ENCODE results near the gene EPB41L5. TPM values are rescaled to one million over a fixed set of nuclear protein-coding genes. Genes with fewer than 3 reads are reported as not detected.
A peak's percentile ranks its signal among the peaks of the same experiment; 100 is the strongest.

The EPB41L5 gene
- total RNA-seq, 1 donor from 2014 or later = 13.3 TPM

DNA sequence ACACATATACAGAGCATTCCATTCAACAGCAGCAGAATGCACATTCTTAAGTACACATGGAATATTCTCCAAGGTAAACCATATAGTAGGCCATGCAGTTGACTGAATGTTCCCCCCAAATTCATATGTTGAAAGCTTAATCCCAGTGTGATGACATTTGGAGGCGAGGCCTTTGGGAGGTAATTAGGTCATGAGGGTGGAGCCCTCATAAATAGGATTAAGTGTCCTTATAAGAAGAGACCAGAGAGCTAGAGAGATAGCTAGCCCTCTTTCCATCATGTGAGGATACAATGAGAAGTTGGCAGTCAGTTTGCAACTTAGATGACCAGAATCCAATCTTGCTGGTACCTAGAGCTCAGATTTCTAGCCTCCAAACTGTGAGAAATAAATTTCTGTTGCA is 182.7 kb downstream of the EPB41L5 start:
- DNase-seq (ENCODE audit: low spot score) = no peak

DNA sequence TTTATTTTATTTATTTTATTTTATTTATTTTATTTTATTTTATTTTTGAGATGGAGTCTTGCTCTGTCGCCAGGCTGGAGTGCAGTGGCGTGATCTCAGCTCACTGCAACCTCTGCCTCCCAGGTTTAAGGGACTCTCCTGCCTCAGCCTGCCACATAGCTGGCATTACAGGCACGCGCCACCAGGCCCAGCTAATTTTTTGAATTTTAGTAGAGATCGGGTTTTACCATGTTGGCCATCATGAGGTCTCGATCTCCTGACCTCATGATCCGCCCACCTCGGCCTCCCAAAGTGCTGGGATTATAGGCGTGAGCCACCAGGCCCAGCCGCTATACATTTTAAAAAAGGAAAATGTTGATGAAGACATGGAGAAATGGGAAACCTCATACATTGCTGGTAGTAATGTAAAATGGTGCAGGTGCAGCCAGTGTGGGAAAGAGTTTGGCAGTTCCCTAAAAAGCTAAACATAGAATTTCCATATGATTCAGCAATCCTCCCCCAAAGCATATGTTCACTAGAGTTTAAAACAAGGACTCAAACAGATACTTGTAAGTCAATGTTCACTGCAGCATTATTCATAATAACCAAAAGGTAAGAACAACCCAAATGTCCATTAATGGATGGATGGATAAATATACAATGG is 187.1 kb downstream of the EPB41L5 start:
- DNase-seq (ENCODE audit: low spot score) = peak; percentile 57

GRCh38 chr2:120203251-120204021 is 190.6 kb downstream of the EPB41L5 start:
- peak; percentile 68 for DNase-seq (ENCODE audit: low spot score)

DNA sequence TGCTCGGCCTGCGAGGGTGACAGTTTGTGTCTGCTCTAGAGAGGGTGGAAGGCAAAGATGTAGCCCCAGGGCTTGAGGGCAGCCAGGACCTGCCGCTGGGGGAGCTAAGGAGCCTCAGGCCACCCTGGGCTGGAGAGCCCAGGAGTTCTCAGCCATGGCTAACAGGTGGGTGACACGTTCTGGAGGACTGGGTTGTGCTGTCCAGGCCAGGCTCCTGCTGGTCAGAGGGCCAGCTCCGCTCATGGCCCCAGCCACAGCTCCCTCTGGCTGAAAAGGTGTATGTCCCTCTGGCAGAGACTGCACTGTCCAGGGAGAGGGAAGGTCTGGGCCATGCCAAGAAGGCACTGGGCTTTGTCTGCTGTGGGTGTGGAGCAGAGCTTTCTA is 191.1 kb downstream of the EPB41L5 start:
- no peak for DNase-seq (ENCODE audit: low spot score)

DNA sequence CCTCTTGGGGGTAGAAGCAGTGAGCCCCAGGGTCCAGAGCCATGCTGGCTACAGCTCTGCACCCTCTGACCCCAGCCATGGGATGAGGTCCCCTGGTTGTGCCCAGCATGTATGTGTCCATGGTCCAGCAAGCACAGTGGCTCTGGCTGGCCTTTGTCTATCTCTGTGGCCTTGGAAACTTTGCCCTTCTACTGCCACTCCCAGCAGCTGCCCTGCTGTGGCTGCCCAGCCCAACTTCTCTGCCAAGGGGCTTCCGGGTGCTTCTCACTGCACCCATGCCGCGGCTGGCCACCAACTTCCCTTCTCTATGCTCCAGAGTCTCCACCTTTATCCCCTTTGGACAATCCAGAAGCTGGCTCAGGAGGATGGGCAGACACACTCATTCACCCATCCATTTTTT is 191.5 kb downstream of the EPB41L5 start:
- no peak for DNase-seq (ENCODE audit: low spot score)

- no peak for DNase-seq (ENCODE audit: low spot score)
Measured at GRCh38 chr2:120204945-120205670, 192.2 kb downstream of the EPB41L5 start.

- no peak for DNase-seq (ENCODE audit: low spot score)
Measured at GRCh38 chr2:120206022-120206581, 193.2 kb downstream of the EPB41L5 start.

- DNase-seq (ENCODE audit: low spot score) = no peak
Measured at GRCh38 chr2:120208381-120209353, 195.8 kb downstream of the EPB41L5 start.

DNA sequence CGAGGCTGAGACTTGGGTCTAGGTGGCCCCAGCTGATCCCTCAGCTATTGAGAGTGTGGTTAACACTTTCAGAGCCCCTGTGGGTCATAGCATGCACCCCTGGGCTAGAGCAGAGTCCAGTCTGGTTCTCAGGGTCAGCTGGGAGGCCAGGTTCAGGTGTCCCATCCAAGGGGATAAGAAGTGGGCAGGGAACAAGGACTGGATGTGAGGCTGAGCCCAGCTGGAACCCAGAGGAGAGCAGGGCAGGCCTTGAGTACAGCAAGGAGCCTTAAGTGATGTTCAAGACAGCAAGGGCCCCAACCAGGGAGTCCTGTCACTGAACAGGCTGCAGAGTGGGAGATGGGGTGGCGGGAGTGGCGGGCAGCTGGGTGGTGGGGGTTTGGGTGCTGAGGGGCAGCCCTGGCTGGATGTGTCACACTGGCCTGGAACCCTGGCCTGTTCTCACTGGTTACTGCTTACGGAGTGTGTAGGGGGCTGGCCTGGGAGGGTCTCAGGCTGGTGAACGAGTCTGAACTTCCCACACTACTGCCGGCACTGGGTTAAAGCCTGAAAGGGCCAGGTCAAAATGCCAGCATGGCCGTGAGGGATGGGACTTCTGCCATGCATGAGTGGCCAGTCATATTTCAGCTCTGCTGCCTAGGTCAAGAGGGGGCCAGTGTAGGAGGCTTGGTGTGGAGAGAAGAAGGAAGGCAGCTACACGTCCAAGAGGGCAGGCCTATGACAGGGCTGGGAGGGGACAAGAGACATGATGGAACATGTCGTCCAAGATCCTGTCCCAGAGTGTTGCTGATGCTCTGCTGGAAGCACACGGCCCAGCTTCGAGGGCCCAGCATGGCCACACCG is 196.8 kb downstream of the EPB41L5 start:
- no peak for DNase-seq (ENCODE audit: low spot score)

DNA sequence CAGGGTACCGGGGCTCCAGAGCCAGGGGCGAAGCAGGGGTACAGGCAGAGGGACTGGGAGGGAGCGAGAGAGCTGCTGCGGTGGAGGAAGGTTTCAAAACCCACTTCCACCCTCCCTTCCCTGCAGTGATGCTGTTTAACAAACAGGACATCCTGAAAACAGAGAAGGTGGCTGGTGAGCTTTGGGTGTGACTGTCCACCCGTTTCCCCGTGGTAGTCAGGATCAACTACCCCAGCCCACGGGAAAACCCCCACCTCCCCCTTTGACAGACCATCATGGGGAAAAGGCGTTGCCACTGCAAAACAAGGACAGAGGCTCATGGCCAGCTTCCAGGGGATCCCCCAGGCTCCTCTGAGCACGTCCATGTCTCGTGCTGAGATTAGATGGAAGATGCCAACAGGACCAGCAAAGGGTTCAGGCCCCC is 197.4 kb downstream of the EPB41L5 start:
- no peak for DNase-seq (ENCODE audit: low spot score)

DNA sequence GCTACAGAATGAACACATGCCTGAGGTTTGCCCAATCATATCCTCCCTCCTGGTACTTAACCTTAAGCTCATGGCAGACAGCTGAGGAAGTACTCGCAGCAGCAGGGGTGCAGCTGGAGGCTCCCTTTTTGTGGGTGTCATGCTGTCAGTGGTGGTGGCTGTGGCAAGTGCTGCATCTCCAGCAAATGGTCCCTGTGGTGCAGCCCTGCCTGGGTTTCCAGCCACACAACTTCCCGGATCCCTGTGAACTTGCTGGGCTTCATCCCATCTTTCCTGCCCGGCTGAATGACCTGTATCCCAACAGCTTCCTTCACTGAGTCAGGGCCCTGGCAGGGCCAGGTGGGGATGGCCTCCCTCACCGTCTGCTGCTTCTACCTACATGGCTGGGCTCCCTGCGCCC is 205.3 kb downstream of the EPB41L5 start:
- peak; percentile 67 for DNase-seq (ENCODE audit: low spot score)

DNA sequence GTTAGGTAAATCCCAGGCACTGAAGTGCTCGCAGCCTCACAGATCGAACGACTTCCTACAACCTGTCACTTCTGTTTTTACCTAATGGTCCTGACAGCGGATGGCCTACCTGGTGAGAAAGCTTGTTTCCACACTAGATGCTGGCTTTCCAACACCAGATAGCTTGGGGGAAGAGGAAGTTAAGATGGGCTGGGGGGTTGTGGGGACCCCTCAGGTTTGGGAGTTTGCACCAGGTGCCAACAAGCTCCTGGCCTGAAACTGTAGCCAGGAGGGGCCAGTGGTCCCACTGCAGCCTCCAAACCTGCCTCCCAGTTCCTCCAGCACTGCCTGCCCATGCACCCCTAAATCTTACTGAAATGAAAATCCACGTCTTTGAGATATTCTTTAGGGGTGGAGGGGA is 206.4 kb downstream of the EPB41L5 start:
- DNase-seq (ENCODE audit: low spot score) = peak; percentile 74

DNA sequence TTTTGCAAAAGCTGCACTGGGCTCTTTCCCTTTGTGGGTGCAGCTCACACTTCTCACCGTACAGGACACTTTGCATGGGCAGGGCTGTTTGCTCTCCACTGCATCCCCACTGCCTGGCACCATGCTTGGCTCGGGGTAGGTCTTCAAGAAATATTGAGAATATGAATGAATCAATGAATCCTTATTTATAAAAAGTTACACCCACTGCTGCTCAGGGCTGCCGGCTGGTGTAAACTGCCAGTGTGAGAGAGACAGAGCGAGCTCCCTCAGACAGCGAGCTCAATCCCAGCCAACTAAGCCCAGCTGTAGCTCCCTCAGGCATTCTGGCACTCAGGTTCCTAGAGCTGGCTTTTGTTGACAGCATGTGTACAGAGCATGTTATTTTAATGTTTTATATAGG is 206.9 kb downstream of the EPB41L5 start:
- DNase-seq (ENCODE audit: low spot score) = peak; percentile 83

DNA sequence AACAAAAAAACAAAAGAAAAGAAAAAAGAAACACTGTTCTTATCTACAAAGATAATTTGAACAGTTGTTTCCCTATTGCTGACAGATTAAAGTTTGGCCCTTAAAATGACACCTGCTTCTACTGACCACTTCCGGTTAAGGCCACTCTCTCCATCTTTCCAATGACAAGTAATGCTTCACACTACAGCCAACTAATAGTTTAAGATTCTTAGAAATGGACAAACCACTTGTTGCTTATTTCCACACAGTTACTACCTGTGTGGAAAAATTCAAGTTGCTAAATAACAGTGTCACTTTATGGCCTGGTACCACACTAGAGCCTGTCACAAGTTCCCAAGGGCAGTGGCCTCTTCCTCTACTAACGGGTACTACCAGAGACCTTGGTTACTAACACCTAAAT is 207.9 kb downstream of the EPB41L5 start:
- DNase-seq (ENCODE audit: low spot score) = peak; percentile 2

DNA sequence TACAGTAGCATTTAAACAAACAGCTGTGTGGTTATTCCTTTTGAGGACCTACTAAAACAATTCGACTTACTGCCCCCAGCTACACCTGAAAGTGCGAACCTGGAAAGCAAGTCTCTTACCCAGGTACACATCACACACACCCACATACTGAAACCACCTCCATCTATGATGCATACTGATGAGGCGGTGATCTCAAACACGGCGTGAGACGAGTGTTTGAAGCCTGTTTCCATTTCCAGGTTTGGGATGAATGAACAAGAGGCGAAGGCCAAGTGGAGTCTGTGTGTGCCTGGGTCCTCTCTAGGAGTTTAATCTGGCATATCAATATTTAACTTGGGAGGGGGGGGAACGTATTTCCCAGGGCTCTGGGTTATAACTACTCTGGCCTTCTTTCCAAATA is 208.7 kb downstream of the EPB41L5 start:
- DNase-seq (ENCODE audit: low spot score) = peak; percentile 22

- DNase-seq (ENCODE audit: low spot score) = peak; percentile 86
Measured at GRCh38 chr2:120222186-120223033, 209.5 kb downstream of the EPB41L5 start.

DNA sequence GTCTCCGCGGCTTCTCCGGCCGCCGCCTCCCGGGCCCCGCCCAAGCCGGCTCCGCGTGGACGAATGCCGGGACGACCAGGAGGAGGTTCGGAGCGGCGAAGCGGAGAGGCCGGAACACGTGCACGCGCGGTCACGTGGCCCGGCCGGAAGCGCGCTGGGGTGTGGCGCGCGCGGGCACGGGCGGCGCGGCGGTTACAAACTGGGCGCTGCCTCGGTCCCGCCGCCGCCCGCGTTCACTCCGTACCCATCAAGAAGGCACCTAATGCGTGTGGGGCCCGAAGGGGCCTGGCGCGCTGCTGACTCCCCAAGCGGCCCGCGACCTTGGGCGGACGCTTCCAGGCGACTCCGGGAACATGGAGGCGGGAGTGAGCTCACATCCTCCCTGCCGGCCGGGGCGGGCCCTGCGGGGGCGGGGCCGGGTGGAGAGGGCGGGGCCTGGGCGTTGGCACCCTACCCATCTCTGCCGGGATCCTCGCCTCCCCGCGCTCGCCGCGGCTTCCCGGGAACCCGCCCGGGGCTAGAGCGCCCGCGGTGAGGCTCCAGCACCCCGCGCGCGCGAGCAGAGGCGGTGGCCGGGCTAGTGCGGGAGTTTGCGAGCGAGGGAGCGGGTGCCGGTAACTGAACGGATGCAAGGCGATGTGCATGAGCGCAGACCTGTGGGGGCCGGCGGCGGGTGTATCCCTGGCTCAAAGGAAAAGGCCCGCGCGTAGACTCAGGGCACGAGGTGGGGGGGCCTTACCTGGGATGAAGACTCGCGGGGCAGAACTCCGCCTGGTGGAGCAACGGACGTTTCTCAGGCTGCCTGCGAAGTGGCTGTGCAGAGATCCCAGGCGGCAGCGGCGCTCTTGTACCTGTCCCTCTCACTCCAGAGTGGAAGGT is 210.4 kb downstream of the EPB41L5 start, which contains the start of gene TMEM185B:
TMEM185B (minus strand) TSS at position 367 of the 879 bp plus-strand sequence. CDS start 424 bp downstream, outside the sequence.
- DNase-seq (ENCODE audit: low spot score) = peak; percentile 98

GRCh38 chr2:120224256-120224655 is 211.4 kb downstream of the EPB41L5 start:
- peak; percentile 74 for DNase-seq (ENCODE audit: low spot score)

Measured in mesenteric fat pad (tissue), 1 donor.